OCI-LY7 (cell line): Measurements from ENCODE around the gene PAX7.

Experiments used
- CTCF ChIP-seq: fragments of 200-600 bp; sonication (generic); conservative IDR thresholded peaks from 2 replicates; pipeline ENCODE4 v1.5.1; 2014; ENCODE audit warnings: mild to moderate bottlenecking, antibody characterized with exemption, low read length, moderate library complexity, mixed read lengths
- EZH2phosphoT487 ChIP-seq: fragments of 200-600 bp; sonication (generic); IDR thresholded peaks from 2 replicates; pipeline ENCODE4 v1.6.1; 2018; ENCODE audit warnings: low read depth, borderline replicate concordance, mild to moderate bottlenecking, mixed run types, antibody characterized with exemption, low read length, moderate library complexity, mixed read lengths

GRCh38 chr1:18793164-18793563 lies 162.5 kb downstream of the PAX7 start:
- TF ChIP-seq CTCF (no peak), EZH2phosphoT487 (no peak)
